ENCODE data around the gene AMOTL2.

DNA sequence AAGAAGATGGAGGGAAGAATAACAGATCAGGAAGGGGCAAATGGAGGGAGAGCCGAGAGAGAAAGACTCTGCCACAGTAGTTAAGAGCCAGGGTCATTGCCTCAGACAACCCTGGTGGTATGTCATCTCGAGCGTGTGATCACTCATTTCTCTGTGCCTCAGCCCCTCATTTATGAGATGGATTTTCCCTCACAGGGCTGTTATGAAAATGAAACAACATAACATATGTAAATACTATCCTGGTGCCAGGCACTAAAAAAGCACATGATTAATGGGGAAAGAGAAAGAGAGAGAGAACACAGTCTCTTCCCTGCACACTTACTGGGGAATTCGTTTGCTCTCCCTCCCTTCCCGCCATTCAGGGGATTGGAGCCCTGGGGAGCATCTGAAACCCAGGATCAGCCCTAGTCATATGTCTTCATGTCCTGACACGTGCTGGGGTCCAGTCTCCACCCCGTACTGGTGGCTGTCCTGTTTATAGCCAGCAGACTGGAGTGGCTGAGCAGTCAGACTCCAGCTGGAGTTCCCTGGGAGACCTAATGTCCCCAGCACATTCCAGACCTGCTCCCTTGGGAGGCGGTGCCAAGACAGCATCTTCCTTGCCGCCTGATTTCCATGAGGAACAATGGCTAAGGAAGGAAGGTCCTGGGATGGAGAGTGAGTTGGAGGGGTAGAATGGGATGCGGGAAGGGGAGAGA lies 14.7 kb upstream of the AMOTL2 start:
- TF ChIP-seq, protein P1, sequence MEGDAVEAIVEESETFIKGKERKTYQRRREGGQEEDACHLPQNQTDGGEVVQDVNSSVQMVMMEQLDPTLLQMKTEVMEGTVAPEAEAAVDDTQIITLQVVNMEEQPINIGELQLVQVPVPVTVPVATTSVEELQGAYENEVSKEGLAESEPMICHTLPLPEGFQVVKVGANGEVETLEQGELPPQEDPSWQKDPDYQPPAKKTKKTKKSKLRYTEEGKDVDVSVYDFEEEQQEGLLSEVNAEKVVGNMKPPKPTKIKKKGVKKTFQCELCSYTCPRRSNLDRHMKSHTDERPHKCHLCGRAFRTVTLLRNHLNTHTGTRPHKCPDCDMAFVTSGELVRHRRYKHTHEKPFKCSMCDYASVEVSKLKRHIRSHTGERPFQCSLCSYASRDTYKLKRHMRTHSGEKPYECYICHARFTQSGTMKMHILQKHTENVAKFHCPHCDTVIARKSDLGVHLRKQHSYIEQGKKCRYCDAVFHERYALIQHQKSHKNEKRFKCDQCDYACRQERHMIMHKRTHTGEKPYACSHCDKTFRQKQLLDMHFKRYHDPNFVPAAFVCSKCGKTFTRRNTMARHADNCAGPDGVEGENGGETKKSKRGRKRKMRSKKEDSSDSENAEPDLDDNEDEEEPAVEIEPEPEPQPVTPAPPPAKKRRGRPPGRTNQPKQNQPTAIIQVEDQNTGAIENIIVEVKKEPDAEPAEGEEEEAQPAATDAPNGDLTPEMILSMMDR (IDR thresholded peaks at IDR 0.05; ENCODE audit: low read depth, low read length): no peak
- TF ChIP-seq EZH2phosphoT487 (IDR thresholded peaks at IDR 0.05; ENCODE audit: low read depth): no peak

Measured in OCI-LY3 (cell line).